Esophagus muscularis mucosa (tissue), 3 donors: ENCODE results near the gene RNF130.

Experiments
- CTCF ChIP-seq, 3 experiments: fragments of 200-600 bp in 2 of 3; fragments of 450-650 bp in 1 of 3; sonication (generic) in 2 of 3; IDR thresholded peaks; one replicate each; pipeline ENCODE4 v1.5.1; 2017 to 2019; ENCODE audit warnings: antibody characterized with exemption in 3 of 3, mild to moderate bottlenecking in 2 of 3, moderate library complexity in 1 of 3
- POLR2A ChIP-seq: fragments of 450-650 bp; IDR thresholded peaks from one replicate; pipeline ENCODE4 v1.6.1; 2017; ENCODE audit warnings: antibody characterized with exemption, moderate library complexity, mild to moderate bottlenecking, low read depth

- TF ChIP-seq POLR2A (no peak), CTCF (IDR thresholded peaks at IDR 0.05) (no peak)
Measured at GRCh38 chr5:180006141-180006540, 65.4 kb downstream of the RNF130 start.
